Karpas-422 (cell line): ENCODE data around the gene TMEM272. TPM values are rescaled to one million over a fixed set of nuclear protein-coding genes. Genes with fewer than 3 reads are reported as not detected.

Experiments used
- DNase-seq: peaks from one replicate; pipeline ENCODE4 v3.0.0-alpha.2; 2015
- H2AFZ ChIP-seq: fragments of 200-600 bp; sonication (generic); 2 replicates; pipeline ENCODE4 v1.6.1; 2014; ENCODE audit warnings: antibody characterized with exemption, low read length, mixed read lengths
- H3K27ac ChIP-seq: fragments of 200-600 bp; sonication (generic); 2 replicates; pipeline ENCODE4 v1.5.1; 2014; ENCODE audit warnings: mild to moderate bottlenecking, low read length, moderate library complexity
- H3K27me3 ChIP-seq: fragments of 200-600 bp; sonication (generic); 2 replicates; pipeline ENCODE4 v1.6.1; 2014; ENCODE audit warnings: low read length, mixed read lengths
- H3K36me3 ChIP-seq: fragments of 200-600 bp; sonication (generic); 2 replicates; pipeline ENCODE4 v1.6.1; 2014; ENCODE audit warnings: low read length, mixed read lengths; ENCODE audit not compliant: insufficient read depth
- H3K4me1 ChIP-seq: fragments of 200-600 bp; sonication (generic); 2 replicates; pipeline ENCODE4 v1.6.1; 2014; ENCODE audit warnings: mild to moderate bottlenecking, low read length, mixed read lengths
- H3K4me2 ChIP-seq: fragments of 200-600 bp; sonication (generic); 2 replicates; pipeline ENCODE4 v1.6.1; 2014; ENCODE audit warnings: low read length, low read depth, mild to moderate bottlenecking; ENCODE audit not compliant: poor library complexity, severe bottlenecking
- H3K4me3 ChIP-seq: fragments of 200-600 bp; sonication (generic); 2 replicates; pipeline ENCODE4 v1.5.1; 2014; ENCODE audit warnings: mild to moderate bottlenecking, antibody characterized with exemption, low read length, mixed read lengths
- H3K79me2 ChIP-seq: fragments of 200-600 bp; sonication (generic); 2 replicates; pipeline ENCODE4 v1.6.1; 2014; ENCODE audit warnings: mild to moderate bottlenecking, low read length, mixed read lengths
- H3K9ac ChIP-seq: fragments of 200-600 bp; sonication (generic); 2 replicates; pipeline ENCODE4 v1.6.0; 2014; ENCODE audit warnings: low read length
- H3K9me2 ChIP-seq: fragments of 200-600 bp; sonication (generic), shearing (Covaris generic); replicated peaks from 2 replicates; pipeline ENCODE4 v1.6.0; 2014; ENCODE audit warnings: mild to moderate bottlenecking, low read length, moderate library complexity; ENCODE audit not compliant: insufficient read depth
- H3K9me3 ChIP-seq: fragments of 300-700, 200-600 bp; sonication (generic); 2 replicates; pipeline ENCODE4 v1.6.1; 2014; ENCODE audit warnings: low read length, mixed read lengths
- H4K20me1 ChIP-seq: fragments of 200-600 bp; sonication (generic); 2 replicates; pipeline ENCODE4 v1.6.1; 2014; ENCODE audit warnings: mild to moderate bottlenecking, antibody characterized with exemption, low read length, low read depth; ENCODE audit not compliant: insufficient read depth
- total RNA-seq: library from RNA; depleted of rRNA; stranded (reverse); fragments of >200 nt; shearing (Covaris generic); gene quantifications from 2 replicates; pipeline ENCODE4 v1.2.3, GENCODE V29; 2014; ENCODE audit warnings: low replicate concordance

TMEM272 gene
- total RNA-seq, 1 experiment from 2014 or later: 0.15 TPM

DNA sequence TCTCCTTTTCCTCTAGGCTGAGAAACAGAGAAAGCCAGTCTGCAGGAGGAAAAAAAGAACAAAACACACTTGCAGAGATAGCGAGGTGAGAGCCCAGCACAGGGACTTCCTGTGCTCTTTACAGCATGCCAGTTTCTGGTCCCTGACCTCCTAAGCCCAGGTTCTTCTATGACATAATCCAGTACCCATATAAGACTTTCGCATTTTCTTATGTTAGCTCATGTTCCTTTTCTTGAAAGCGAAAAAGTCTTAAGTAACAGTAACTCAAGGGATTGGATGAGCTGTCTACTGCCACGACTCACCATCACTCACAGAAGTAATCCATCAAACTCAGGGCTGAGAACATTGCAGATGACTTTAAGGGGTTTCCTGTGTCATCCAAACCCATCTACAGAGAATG lies 34.2 kb upstream of the TMEM272 start:
- no peak overlapping the region for H3K27ac ChIP-seq
- H3K9me2 ChIP-seq: no peaks in the 10 kb centered on the region
- no peak overlapping the region for H3K4me3 ChIP-seq
- H3K4me2 ChIP-seq: peak overlapping the region; percentile 18
- no peak overlapping the region for H3K9ac ChIP-seq
- no peaks in the 10 kb centered on the region for H3K27me3 ChIP-seq
- no peaks in the 10 kb centered on the region for H3K79me2 ChIP-seq
- no peaks in the 10 kb centered on the region; the same call in 1 of the 2 replicates for H3K9me3 ChIP-seq
- no peak overlapping the region for H2AFZ ChIP-seq
- DNase-seq: peak; percentile 59
- H3K4me1 ChIP-seq: peaks cover 54% of the 10 kb centered on the region
- no peaks in the 10 kb centered on the region for H4K20me1 ChIP-seq
- no peaks in the 10 kb centered on the region for H3K36me3 ChIP-seq

DNA sequence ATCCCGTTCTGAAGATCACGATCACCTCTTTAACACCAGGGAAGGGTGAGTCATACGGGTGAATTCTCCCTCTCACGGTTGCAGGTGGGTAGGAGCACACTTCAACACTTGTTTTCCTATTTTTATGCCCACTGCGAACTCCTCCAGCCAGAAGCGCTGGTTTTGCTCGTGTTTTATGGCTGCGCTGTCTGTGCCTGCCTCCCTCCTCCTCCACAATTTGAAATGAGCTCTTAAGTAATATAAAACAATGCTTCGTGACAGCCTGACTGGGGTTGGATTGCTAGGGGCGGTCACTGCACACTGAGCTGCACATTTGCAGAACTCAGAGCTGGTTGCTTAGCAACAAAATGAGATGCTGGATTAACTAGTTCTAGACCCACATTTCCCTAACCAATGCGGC lies 29.7 kb upstream of the TMEM272 start:
- H3K27ac ChIP-seq: no peak overlapping the region
- peaks cover 68% of the 10 kb centered on the region for H3K4me1 ChIP-seq
- peak overlapping the region; percentile 54 for H2AFZ ChIP-seq
- no peaks in the 10 kb centered on the region for H3K79me2 ChIP-seq
- no peaks in the 10 kb centered on the region for H3K9me2 ChIP-seq
- no peaks in the 10 kb centered on the region for H3K27me3 ChIP-seq
- no peaks in the 10 kb centered on the region for H3K9me3 ChIP-seq
- H3K36me3 ChIP-seq: no peaks in the 10 kb centered on the region
- peak overlapping the region; percentile 60 for H3K4me2 ChIP-seq
- H4K20me1 ChIP-seq: no peaks in the 10 kb centered on the region
- peak; percentile 87 for DNase-seq
- peak overlapping the region; percentile 39; the same call in 1 of the 2 replicates for H3K4me3 ChIP-seq
- peak overlapping the region; percentile 40; the same call in 1 of the 2 replicates for H3K9ac ChIP-seq

DNA sequence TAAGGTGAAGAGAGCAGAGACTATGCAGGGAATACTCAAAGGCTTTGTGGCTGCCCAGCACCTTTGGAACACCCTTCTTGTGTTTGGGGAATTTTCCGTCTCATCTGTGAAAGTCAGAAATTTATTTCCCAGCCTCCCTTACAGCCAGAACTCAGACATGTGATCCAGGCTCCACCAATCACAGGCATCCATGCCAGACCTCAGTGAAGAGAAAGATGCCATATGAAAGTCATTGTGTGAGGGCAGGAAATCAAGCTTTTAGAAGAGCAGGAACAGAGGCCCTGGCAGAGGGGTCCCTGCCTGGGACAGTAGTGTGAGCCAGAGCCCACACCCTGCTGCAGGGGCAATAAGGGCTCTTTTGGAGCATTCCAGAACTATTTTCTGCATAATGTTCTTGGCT lies 28.9 kb upstream of the TMEM272 start:
- Histone ChIP-seq H3K4me1 (peaks cover 63% of the 10 kb centered on the region), H3K36me3 (no peaks in the 10 kb centered on the region), H3K4me2 (peak overlapping the region; percentile 60), H3K4me3 (no peak overlapping the region), H3K27ac (no peak overlapping the region), H3K9ac (no peak overlapping the region), H4K20me1 (no peaks in the 10 kb centered on the region), H3K9me2 (no peaks in the 10 kb centered on the region), H3K27me3 (no peaks in the 10 kb centered on the region), H3K9me3 (no peaks in the 10 kb centered on the region), H2AFZ (peak overlapping the region; percentile 54; the same call in 1 of the 2 replicates), H3K79me2 (no peaks in the 10 kb centered on the region)
- peak; percentile 50 for DNase-seq

DNA sequence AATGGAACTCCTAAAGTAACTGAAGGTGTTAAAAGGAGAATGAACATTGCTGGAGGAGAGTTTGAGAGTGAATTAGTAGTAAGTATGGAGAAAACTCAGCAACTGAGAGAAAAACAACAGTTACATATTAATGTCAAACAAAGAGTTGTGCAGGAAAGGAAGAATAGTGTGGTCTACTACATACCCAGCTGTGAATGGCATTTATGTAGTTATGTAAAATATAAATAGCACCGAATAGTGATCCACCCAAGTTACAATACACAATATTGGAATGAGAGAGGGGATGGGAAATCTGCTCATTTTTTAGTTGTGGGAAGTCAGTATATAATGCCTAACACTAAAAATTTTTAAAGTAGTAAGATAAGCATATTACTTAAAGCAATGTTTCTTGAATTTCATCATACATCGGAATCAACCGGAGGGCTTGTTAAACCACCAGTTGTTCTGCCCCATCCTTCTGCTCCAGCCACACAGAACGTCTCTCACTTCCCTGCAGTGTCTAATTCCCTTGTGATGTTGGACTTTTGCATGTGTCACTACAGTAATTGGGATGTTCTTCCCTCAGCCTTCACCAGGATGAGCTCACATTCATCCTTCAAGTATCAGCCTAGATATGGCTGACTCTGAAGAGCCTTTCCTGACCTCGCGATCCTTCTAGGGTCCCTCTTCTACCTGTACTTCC lies 28.3 kb upstream of the TMEM272 start:
- no peak overlapping the region for H3K27ac ChIP-seq
- no peak for DNase-seq
- H2AFZ ChIP-seq: no peak overlapping the region

DNA sequence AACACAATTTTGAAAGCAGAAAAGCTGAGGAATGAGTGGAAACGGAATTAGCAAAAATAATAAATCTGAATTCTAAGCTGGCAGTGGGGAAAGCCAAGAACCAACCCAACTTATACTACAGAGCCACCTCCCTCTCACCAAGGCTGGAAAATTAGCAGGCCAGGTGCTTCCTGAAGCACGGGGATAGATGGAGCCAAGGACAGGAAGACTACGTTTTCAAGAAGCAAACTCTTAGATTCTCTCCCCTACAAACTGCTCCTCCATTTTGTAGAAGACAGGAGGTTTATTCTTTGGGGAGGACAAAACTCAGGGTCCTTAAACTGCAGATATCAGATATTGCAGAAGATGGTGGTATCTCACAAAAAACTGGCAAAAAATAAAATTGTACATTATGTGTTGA lies 25.6 kb upstream of the TMEM272 start:
- H3K9me2 ChIP-seq: no peaks in the 10 kb centered on the region
- H3K4me3 ChIP-seq: no peak overlapping the region
- no peaks in the 10 kb centered on the region for H3K79me2 ChIP-seq
- no peak overlapping the region for H3K27ac ChIP-seq
- no peak for DNase-seq
- no peaks in the 10 kb centered on the region for H4K20me1 ChIP-seq
- H3K4me1 ChIP-seq: peaks cover 32% of the 10 kb centered on the region
- H3K9me3 ChIP-seq: no peaks in the 10 kb centered on the region
- H2AFZ ChIP-seq: no peak overlapping the region
- H3K4me2 ChIP-seq: no peak overlapping the region
- no peaks in the 10 kb centered on the region for H3K27me3 ChIP-seq
- no peaks in the 10 kb centered on the region for H3K36me3 ChIP-seq
- no peak overlapping the region for H3K9ac ChIP-seq

More for the DNA sequence above, 28.3 kb upstream of the TMEM272 start:
- Histone ChIP-seq H3K9me3 (no peaks in the 10 kb centered on the region), H3K27me3 (no peaks in the 10 kb centered on the region), H3K36me3 (no peaks in the 10 kb centered on the region), H3K4me2 (no peak overlapping the region), H3K4me3 (no peak overlapping the region), H3K9me2 (no peaks in the 10 kb centered on the region), H3K9ac (no peak overlapping the region), H3K79me2 (no peaks in the 10 kb centered on the region), H3K4me1 (peaks cover 58% of the 10 kb centered on the region), H4K20me1 (no peaks in the 10 kb centered on the region)

DNA sequence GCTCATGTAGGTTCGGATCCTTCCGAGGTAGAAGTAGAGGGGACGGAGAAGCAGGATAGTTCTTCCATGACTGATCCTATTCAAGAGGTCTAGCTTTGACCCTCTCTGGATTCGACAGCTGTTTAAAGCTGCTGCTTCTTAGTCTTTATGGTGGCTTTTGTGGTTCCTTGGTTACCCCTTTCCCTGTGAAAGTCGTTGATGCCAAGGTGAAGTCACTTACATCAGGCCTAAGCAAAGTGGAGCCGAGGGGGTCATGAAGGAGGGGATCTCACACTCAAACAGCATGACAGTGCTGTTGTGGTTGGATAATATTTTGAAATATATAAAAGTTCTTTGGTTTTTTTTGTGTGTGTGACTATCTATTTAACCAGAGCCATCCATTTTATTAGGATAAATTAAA lies 24.9 kb upstream of the TMEM272 start:
- Histone ChIP-seq H3K79me2 (no peaks in the 10 kb centered on the region), H4K20me1 (no peaks in the 10 kb centered on the region), H3K9me3 (no peaks in the 10 kb centered on the region), H3K4me1 (peaks cover 25% of the 10 kb centered on the region), H3K36me3 (no peaks in the 10 kb centered on the region), H3K4me3 (no peak overlapping the region), H3K27ac (no peak overlapping the region), H2AFZ (no peak overlapping the region), H3K9me2 (no peaks in the 10 kb centered on the region), H3K9ac (no peak overlapping the region), H3K4me2 (no peak overlapping the region), H3K27me3 (no peaks in the 10 kb centered on the region)
- DNase-seq: no peak

DNA sequence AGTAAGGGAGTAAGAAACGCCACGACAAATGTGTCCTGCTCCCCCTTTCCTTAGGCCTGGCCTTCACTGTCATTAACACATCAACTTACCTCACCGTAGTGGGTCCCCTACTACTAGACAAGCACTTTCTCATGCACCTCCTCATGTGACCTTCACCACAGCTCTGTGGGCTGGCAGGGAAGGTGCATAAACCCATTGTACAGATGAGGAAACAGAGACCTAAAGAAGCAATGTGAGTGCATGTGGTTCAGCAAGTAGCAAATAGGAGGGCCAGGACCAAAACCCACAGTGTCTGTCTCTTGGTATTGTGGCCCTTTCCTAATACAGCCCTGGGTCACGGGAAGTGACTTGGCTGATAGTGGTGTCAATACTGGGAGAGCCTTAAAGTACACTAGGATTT lies 22.1 kb upstream of the TMEM272 start:
- Histone ChIP-seq H3K79me2 (no peaks in the 10 kb centered on the region), H4K20me1 (no peaks in the 10 kb centered on the region), H3K9me3 (no peaks in the 10 kb centered on the region), H3K27me3 (no peaks in the 10 kb centered on the region), H3K4me1 (peaks cover 6% of the 10 kb centered on the region), H3K36me3 (no peaks in the 10 kb centered on the region), H2AFZ (no peak overlapping the region), H3K4me3 (no peak overlapping the region), H3K4me2 (no peak overlapping the region), H3K9ac (no peak overlapping the region), H3K27ac (no peak overlapping the region), H3K9me2 (no peaks in the 10 kb centered on the region)
- no peak for DNase-seq

DNA sequence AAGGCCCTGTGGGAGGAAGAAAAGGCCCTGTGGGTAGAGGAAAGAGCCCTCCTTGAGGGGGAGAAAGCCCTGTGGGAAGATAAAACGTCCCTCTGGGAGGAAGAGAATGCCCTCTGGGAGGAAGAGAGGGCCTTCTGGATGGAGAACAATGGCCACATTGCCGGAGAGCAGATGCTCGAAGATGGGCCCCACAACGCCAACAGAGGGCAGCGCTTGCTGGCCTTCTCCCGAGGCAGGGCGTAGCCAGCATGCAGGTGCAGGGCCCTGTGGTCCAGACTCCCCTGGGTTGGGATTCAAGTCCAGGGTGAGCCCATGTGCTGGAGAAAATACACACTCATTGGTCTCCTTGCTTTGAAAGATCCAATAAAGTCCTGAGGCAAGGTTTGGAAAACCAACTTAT lies 20.9 kb upstream of the TMEM272 start:
- H3K9me2 ChIP-seq: no peaks in the 10 kb centered on the region
- no peak overlapping the region for H3K4me2 ChIP-seq
- no peak overlapping the region for H2AFZ ChIP-seq
- no peaks in the 10 kb centered on the region for H3K4me1 ChIP-seq
- H3K36me3 ChIP-seq: no peaks in the 10 kb centered on the region
- H3K27me3 ChIP-seq: no peaks in the 10 kb centered on the region
- no peaks in the 10 kb centered on the region for H3K9me3 ChIP-seq
- H3K79me2 ChIP-seq: no peaks in the 10 kb centered on the region
- no peaks in the 10 kb centered on the region for H4K20me1 ChIP-seq
- H3K4me3 ChIP-seq: no peak overlapping the region
- no peak for DNase-seq
- no peak overlapping the region for H3K9ac ChIP-seq
- no peak overlapping the region for H3K27ac ChIP-seq
